CD4-positive, alpha-beta T cell (primary cell): ENCODE results near the gene RABGGTA. TPM values are rescaled to one million over a fixed set of nuclear protein-coding genes. Genes with fewer than 3 reads are reported as not detected.

Experiments
- ATAC-seq: fragments of 200-7000 bp; cut with Tn5 transposase; one replicate; pipeline ENCODE4 v1.10.0; 2022; ENCODE audit warnings: mild to moderate bottlenecking; ENCODE audit not compliant: poor library complexity
- CTCF ChIA-PET: fragments of 350-600 bp; sonication (Branson Sonifier 250); formaldehyde crosslinking; loops from one replicate; lab custom pipeline; 2021; ENCODE audit warnings: antibody characterized with exemption, inconsistent platforms; lab: Charles Lee
- POLR2A ChIA-PET: fragments of 350-600 bp; sonication (Branson Sonifier 250); formaldehyde crosslinking; loops from one replicate; lab custom pipeline; 2021; ENCODE audit warnings: antibody characterized with exemption, inconsistent platforms; lab: Charles Lee
- DNase-seq, 14 experiments: peaks; one replicate each; pipeline ENCODE4 v3.0.0-alpha.2; 2013 to 2020; ENCODE audit warnings: mixed read lengths in 2 of 14
- H3K27ac ChIP-seq, 2 donors: one replicate each; pipeline versions ENCODE4 v1.5.1 to v1.7.0; 2013; ENCODE audit warnings: low read length in 2 of 2, low read depth in 1 of 2, mild to moderate bottlenecking in 1 of 2
- H3K27me3 ChIP-seq, 2 experiments: 1 replicate in 1 of 2; 2 replicates in 1 of 2; pipeline versions ENCODE4 v1.6.1 to v1.7.0; 2013; ENCODE audit warnings: low read length in 2 of 2, control low read depth in 1 of 2, mild to moderate bottlenecking in 1 of 2, moderate library complexity in 1 of 2; ENCODE audit not compliant: insufficient read depth in 2 of 2, control insufficient read depth in 1 of 2
- H3K36me3 ChIP-seq: one replicate; pipeline ENCODE4 v1.6.1; 2013; ENCODE audit warnings: low read length, control low read depth; ENCODE audit not compliant: insufficient read depth
- H3K4me1 ChIP-seq: one replicate; pipeline ENCODE4 v1.6.1; 2013; ENCODE audit warnings: low read length, control low read depth; ENCODE audit not compliant: insufficient read depth
- H3K4me3 ChIP-seq: one replicate; pipeline ENCODE4 v1.5.1; 2013; ENCODE audit warnings: mild to moderate bottlenecking, low read length, moderate library complexity
- H3K9me3 ChIP-seq, 2 experiments: 1 replicate in 1 of 2; 2 replicates in 1 of 2; pipeline versions ENCODE4 v1.6.1 to v1.7.0; 2013; ENCODE audit warnings: low read length in 2 of 2, mild to moderate bottlenecking in 2 of 2, control low read depth in 1 of 2, moderate library complexity in 1 of 2; ENCODE audit not compliant: control insufficient read depth in 1 of 2, insufficient read depth in 1 of 2
- H3K27ac Mint-ChIP-seq: one replicate; pipeline ENCODE4 v1.8.0; 2020; ENCODE audit warnings: mixed read lengths
- H3K27me3 Mint-ChIP-seq: one replicate; pipeline ENCODE4 v1.8.0; 2021; ENCODE audit warnings: mixed read lengths
- H3K36me3 Mint-ChIP-seq: one replicate; pipeline ENCODE4 v1.8.0; 2021; ENCODE audit warnings: low read depth, mixed read lengths
- H3K4me1 Mint-ChIP-seq: one replicate; pipeline ENCODE4 v1.8.0; 2021; ENCODE audit warnings: low read depth, mixed read lengths
- H3K4me3 Mint-ChIP-seq: one replicate; pipeline ENCODE4 v1.8.0; 2020; ENCODE audit warnings: mild to moderate bottlenecking, mixed read lengths
- H3K9me3 Mint-ChIP-seq: one replicate; pipeline ENCODE4 v1.8.0; 2020; ENCODE audit warnings: mixed read lengths
- CTCF ChIP-seq: fragments of 200-600 bp; IDR thresholded peaks from one replicate; pipeline ENCODE4 v1.8.0; 2022; ENCODE audit warnings: antibody characterized with exemption, mild to moderate bottlenecking
- intact Hi-C, 2 experiments: fragments of 100-400 bp; cut with DNase I in 1 of 2; cut with micrococcal nuclease in 1 of 2; formaldehyde crosslinking; loops; one replicate each; pipeline versions ENCODE4 v1.15.1 to v1.9.0; 2023 to 2025; cut with DNase I, micrococcal nuclease
- total RNA-seq, 174 experiments: library from RNA in 2 of 174; stranded (reverse) in 2 of 174; gene quantifications; one replicate each; pipeline ENCODE4 v1.2.3 and lab custom pipeline; 2021 to 2026

RABGGTA gene
- total RNA-seq, 2 experiments from 2014 or later, result 52.3 to 55.2 TPM

- Mint-ChIP-seq H3K27me3 (no peaks in the 10 kb centered on the region), H3K4me1 (peaks cover 64% of the 10 kb centered on the region), H3K9me3 (no peaks in the 10 kb centered on the region), H3K27ac (peak overlapping the region; percentile 98), H3K36me3 (peaks cover 86% of the 10 kb centered on the region), H3K4me3 (peak overlapping the region; percentile 99)
- Histone ChIP-seq H3K27me3 (no peaks in the 10 kb centered on the region), H3K4me3 (peak overlapping the region; percentile 87), H3K4me1 (peaks cover 56% of the 10 kb centered on the region), H3K36me3 (peaks cover 48% of the 10 kb centered on the region), H3K27ac (peak overlapping the region in 1 of 2 donors; percentile 87), H3K9me3 (no peaks in the 10 kb centered on the region)
- POLR2A ChIA-PET, result interaction anchor here (1.4 to 5.7 kb wide), 11 partner anchors 9 to 208 kb away, joined by 3 to 66 read pairs (median 15); partner anchors contain the start of genes CBLN3, CHMP4A, CIDEB and DCAF11
- TF ChIP-seq CTCF, result no peak
- CTCF ChIA-PET, result interaction anchor here (2.0 to 6.8 kb wide), 6 partner anchors 11 to 133 kb away, joined by 6 to 90 read pairs (median 20); partner anchors contain the start of genes CIDEB, LTB4R, LTB4R2 and MDP1
- intact Hi-C loops, result loop anchor here in 1 of 2 experiments (5.0 to 10.0 kb wide), 3 partner anchors 187 to 324 kb away; partner anchors contain the start of genes DCAF11 and NRL
- ATAC-seq (peak; percentile 2), DNase-seq (peak in 3 of 14 experiments; percentile 4 to 55 (median 37))
These were observed 27.5 kb upstream of the RABGGTA start for GRCh38 chr14:24298892-24299254.

GRCh38 chr14:24297190-24297964 lies 26.0 kb upstream of the RABGGTA start:
- Histone ChIP-seq H3K4me1 (peaks cover 52% of the 10 kb centered on the region), H3K36me3 (peaks cover 44% of the 10 kb centered on the region), H3K4me3 (no peak overlapping the region), H3K9me3 (no peaks in the 10 kb centered on the region), H3K27me3 (no peaks in the 10 kb centered on the region), H3K27ac (peak overlapping the region in 1 of 2 donors; percentile 0)
- Mint-ChIP-seq H3K36me3 (peaks cover 80% of the 10 kb centered on the region), H3K4me1 (peaks cover 59% of the 10 kb centered on the region), H3K27me3 (no peaks in the 10 kb centered on the region), H3K9me3 (no peaks in the 10 kb centered on the region), H3K27ac (peak overlapping the region; percentile 67), H3K4me3 (peak overlapping the region; percentile 74)
- TF ChIP-seq CTCF, result peak; percentile 31
- intact Hi-C loops, result loop anchor here (1.0 to 10.0 kb wide), 9 partner anchors 18 to 323 kb away; partner anchors contain the start of genes DCAF11 (in 1 of the 2), MDP1 (in 1 of the 2), NRL (in 1 of the 2) and RABGGTA (in 1 of the 2)
- peak; percentile 7 for ATAC-seq
- CTCF ChIA-PET, result interaction anchor here (0.8 to 6.8 kb wide), 15 partner anchors 12 to 207 kb away, joined by 3 to 90 read pairs (median 8); partner anchors contain the start of genes CBLN3, CHMP4A, CIDEB and KHNYN
- DNase-seq, result peak in 3 of 14 experiments; percentile 20 to 53 (median 50)
- POLR2A ChIA-PET, result interaction anchor here (0.7 to 5.7 kb wide), 9 partner anchors 13 to 183 kb away, joined by 3 to 66 read pairs (median 15); partner anchors contain the start of genes CBLN3, CHMP4A, DCAF11 and KHNYN
